Retinal pigment epithelial cell (primary cell): ENCODE measurements around the gene SCAF8.

Source experiments
- DNase-seq: peaks from one replicate; pipeline ENCODE4 v3.0.0-alpha.2; 2010; ENCODE audit warnings: low read depth
- H3K4me3 ChIP-seq: 2 replicates; pipeline ENCODE4 v1.5.1; 2011; ENCODE audit warnings: mild to moderate bottlenecking, low read length, control low read depth, moderate library complexity
- CTCF ChIP-seq: conservative IDR thresholded peaks from 2 replicates; pipeline ENCODE4 v1.5.1; 2011; ENCODE audit warnings: low read depth, low read length, control low read depth, inconsistent platforms

The SCAF8 gene

DNA sequence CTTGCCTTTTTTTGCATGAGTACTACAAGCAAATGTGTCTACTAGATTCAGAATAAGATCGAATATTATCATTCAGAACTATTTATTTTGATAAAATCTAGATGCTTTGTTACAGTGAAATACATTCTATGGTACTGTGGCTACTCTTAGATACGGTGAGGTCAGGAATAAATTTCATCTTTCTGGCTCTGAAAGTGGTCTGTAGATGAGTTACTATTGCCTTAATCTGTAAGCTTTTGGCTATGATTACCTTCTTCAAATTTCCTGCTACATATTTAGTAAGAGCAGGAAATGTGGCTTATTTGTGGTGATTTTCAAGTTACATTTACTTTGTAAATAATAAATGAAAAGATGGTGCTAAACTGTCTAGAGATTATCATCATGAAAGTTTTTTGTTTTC is 50.0 kb downstream of the SCAF8 start:
- H3K4me3 ChIP-seq = no peak overlapping the region
- no peak for DNase-seq
- no peak for TF ChIP-seq CTCF

DNA sequence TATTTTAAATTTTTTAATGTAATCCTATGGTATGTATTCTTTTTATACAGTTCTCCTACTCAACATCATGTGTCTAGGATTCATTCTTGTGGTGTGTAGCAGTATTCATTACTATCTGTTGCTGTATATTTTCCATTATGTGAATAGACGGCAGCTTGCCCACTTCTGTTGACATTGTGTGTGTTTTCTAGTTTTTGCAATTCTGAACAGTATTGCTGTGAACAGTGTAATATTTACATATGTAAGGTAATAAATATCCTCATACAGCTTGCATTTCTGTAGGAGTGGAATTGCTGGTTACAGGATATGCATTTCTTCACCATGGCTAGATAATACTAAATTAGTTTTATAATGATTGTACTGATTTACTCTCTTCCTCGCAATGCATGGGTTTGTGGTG is 51.9 kb downstream of the SCAF8 start:
- TF ChIP-seq CTCF = no peak
- H3K4me3 ChIP-seq = no peak overlapping the region
- DNase-seq = no peak

DNA sequence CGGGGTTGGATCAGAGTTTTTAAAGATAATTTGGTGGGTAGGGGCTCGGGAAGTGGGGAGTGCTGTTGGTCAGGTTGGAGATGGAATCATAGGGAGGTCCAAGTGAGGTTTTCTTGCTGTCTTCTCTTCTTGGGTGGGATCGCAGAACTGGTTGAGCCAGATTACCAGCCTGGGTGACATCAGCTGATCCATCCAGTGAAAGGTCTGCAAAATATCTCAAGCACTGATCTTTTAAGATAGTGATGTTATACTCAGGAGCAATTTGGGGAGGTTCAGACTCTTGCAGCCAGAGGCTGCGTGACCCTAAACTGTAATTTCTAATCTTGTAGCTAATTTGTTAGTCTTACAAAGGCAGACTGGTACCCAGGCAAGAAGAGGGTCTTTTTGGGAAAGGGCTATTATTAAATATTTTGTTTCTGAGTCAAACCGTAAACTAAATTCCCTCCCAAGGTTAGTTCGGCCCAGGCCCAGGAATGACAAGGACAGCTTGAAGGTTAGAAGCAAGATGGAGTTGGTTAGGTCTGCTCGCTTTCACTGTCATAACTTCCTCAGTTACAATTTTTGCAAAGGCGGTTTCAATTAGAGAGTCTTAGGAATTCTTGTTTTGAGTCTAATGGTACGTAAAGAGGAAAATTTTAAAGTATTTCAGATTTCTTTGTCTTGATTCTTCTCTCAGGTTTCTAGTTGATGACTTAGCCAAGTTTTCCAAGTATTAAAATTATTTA is 53.1 kb downstream of the SCAF8 start:
- no peak overlapping the region for H3K4me3 ChIP-seq
- DNase-seq = no peak
- no peak for TF ChIP-seq CTCF

- H3K4me3 ChIP-seq = no peak overlapping the region
- DNase-seq = no peak
- no peak for TF ChIP-seq CTCF
These were observed 58.5 kb downstream of the SCAF8 start for GRCh38 chr6:154791556-154792317.

DNA sequence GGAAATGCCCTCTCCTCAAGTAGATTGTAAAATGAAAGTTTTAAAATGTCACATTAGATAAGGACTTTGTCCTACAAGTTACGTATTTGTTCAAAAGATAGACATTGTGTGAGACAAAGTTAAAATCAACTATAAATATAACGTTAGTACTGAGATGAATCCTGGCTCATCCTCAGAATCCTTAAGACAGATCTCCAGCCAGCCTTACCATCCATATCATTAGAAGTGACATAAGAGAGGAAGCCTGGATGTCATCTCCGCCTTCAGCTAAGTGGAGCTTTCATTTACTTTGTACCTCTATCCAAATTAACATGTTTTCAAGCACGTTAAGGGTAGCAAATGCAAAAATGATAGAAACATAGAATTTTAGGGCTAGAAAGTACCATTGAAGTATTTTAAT is 59.1 kb downstream of the SCAF8 start:
- no peak overlapping the region for H3K4me3 ChIP-seq
- TF ChIP-seq CTCF = no peak
- no peak for DNase-seq

DNA sequence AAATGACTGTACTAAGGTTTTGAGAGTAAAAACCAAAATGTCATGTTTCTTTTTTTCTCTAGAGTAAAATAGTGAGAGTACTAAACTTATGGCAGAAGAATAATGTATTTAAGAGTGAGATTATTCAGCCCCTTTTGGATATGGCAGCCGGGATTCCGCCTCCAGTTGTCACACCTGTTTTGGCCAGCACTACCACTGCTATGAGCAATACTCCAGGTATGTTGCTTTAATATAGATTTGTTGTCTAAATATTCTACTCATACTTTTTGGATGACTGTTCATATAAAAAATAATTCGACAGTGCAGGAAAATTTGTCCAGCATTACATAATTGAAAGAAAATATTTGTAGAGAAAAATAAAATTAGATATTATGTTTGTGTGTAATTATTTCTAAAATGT is 59.5 kb downstream of the SCAF8 start:
- no peak for DNase-seq
- no peak for TF ChIP-seq CTCF
- H3K4me3 ChIP-seq = no peak overlapping the region

DNA sequence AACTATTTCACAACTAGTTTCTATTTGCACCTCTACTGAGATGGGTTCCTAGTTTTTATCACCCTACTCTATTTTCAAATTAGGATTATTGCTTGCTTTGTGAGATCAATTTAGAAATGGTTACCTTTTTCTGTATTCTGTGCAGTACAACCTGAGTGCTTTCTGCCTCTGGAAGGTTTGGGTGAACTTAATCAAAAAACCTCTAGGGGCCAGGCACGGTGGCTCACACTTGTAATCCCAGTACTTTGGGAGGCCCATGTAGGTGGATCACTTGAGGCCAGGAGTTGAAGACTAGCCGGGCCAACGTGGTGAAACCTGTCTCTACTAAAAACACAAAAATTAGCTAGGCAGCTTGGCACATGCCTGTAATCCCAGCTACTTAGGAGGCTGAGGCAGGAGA is 63.3 kb downstream of the SCAF8 start:
- DNase-seq = no peak
- no peak overlapping the region for H3K4me3 ChIP-seq
- no peak for TF ChIP-seq CTCF
